GM12878 (cell line): Measurements from ENCODE around the gene ALDH1A2. TPM values are rescaled to one million over a fixed set of nuclear protein-coding genes. Genes with fewer than 3 reads are reported as not detected.

Source experiments
- ATAC-seq: fragments of 200-7000 bp; cut with Tn5 transposase; 3 replicates; pipeline ENCODE4 v1.9.1; 2020; ENCODE audit warnings: mild to moderate bottlenecking, moderate library complexity
- BruUV-seq: library from RNA; stranded (reverse); fragments of 400-500 nt; replicated peaks from 2 replicates; lab custom pipeline; 2021; lab: Mats Ljungman, UMichigan
- CTCF ChIA-PET: fragments of 300-600 bp; sonication (Branson Sonifier 250); formaldehyde crosslinking; extraction: SDS; loops from one replicate; lab custom pipeline; 2021; ENCODE audit warnings: inconsistent platforms; lab: Yijun Ruan, JAX
- POLR2A ChIA-PET: fragments of 350-600 bp; formaldehyde crosslinking; extraction: SDS; loops from one replicate; lab custom pipeline; 2021; ENCODE audit warnings: inconsistent platforms; lab: Charles Lee
- RAD21 ChIA-PET: fragments of 300-600 bp; sonication (Branson Sonifier 250); formaldehyde crosslinking; loops from one replicate; lab custom pipeline; 2023; ENCODE audit warnings: antibody characterized with exemption; ENCODE audit not compliant: unreplicated experiment; lab: Charles Lee
- SMC1A ChIA-PET: fragments of 300-600 bp; sonication (Branson Sonifier 250); formaldehyde crosslinking; loops from one replicate; lab custom pipeline; 2023; ENCODE audit not compliant: unreplicated experiment, uncharacterized antibody; lab: Charles Lee
- DNase-seq: peaks from one replicate; pipeline ENCODE4 v3.0.0-alpha.2; 2011; ENCODE audit warnings: low read depth, low spot score
- FAIRE-seq: peaks from 3 replicates; lab custom pipeline; 2011; peaks lifted over from hg19 to GRCh38; lab: Jason Lieb, UNC
- H2AFZ ChIP-seq: 2 replicates; pipeline ENCODE4 v1.6.0; 2011; ENCODE audit warnings: low read depth, low read length, control low read depth; ENCODE audit not compliant: control insufficient read depth
- H3K27ac ChIP-seq: 2 replicates; pipeline ENCODE4 v1.5.1; 2011; ENCODE audit warnings: control low read depth; ENCODE audit not compliant: control insufficient read depth, insufficient read depth
- H3K27me3 ChIP-seq, 2 experiments: replicated peaks in 1 of 2; 2 replicates each; pipeline versions ENCODE4 v1.6.0 to v1.6.1; 2011; ENCODE audit warnings: low read length in 1 of 2; ENCODE audit not compliant: control insufficient read depth in 2 of 2, insufficient read depth in 2 of 2
- H3K36me3 ChIP-seq, 2 experiments: 2 replicates each; pipeline ENCODE4 v1.5.1; 2011; ENCODE audit warnings: low read length in 1 of 2; ENCODE audit not compliant: control insufficient read depth in 2 of 2, insufficient read depth in 2 of 2
- H3K4me1 ChIP-seq: 2 replicates; pipeline ENCODE4 v1.6.1; 2011; ENCODE audit warnings: mild to moderate bottlenecking, low read length, moderate library complexity, mixed read lengths; ENCODE audit not compliant: control insufficient read depth, insufficient read depth
- H3K4me2 ChIP-seq: 2 replicates; pipeline ENCODE4 v1.6.0; 2011; ENCODE audit warnings: control low read depth; ENCODE audit not compliant: control insufficient read depth, insufficient read depth
- H3K4me3 ChIP-seq: fragments of 200-600 bp; sonication (generic); 2 replicates; pipeline ENCODE4 v1.5.1; 2016
- H3K79me2 ChIP-seq: 2 replicates; pipeline ENCODE4 v1.6.0; 2011; ENCODE audit warnings: low read length; ENCODE audit not compliant: control insufficient read depth, insufficient read depth
- H3K9ac ChIP-seq: 2 replicates; pipeline ENCODE4 v1.8.0; 2011; ENCODE audit warnings: low read length, control low read depth, mixed read lengths; ENCODE audit not compliant: control insufficient read depth, insufficient read depth
- H3K9me3 ChIP-seq: replicated peaks from 3 replicates; pipeline ENCODE4 v1.5.1; 2011; ENCODE audit warnings: mild to moderate bottlenecking, low read length; ENCODE audit not compliant: control insufficient read depth, insufficient read depth
- H4K20me1 ChIP-seq: 2 replicates; pipeline ENCODE4 v1.6.0; 2011; ENCODE audit not compliant: control insufficient read depth, insufficient read depth
- BCLAF1 ChIP-seq: fragments of 450-650 bp; IDR thresholded peaks from 2 replicates; pipeline ENCODE4 v1.6.1; 2017; ENCODE audit warnings: antibody characterized with exemption, mild to moderate bottlenecking, moderate library complexity
- BMI1 ChIP-seq: fragments of 450-650 bp; IDR thresholded peaks from 2 replicates; pipeline ENCODE4 v1.6.1; 2016; ENCODE audit warnings: mild to moderate bottlenecking, moderate library complexity, borderline replicate concordance
- CHD1 ChIP-seq: IDR thresholded peaks from 2 replicates; pipeline ENCODE4 v1.6.1; 2012; ENCODE audit warnings: low read depth, low read length, improper control_type of control experiment
- EZH2 ChIP-seq: IDR thresholded peaks from 2 replicates; pipeline ENCODE4 v1.6.1; 2012; ENCODE audit warnings: low read depth, mild to moderate bottlenecking, control low read depth, inconsistent platforms, low read length, borderline replicate concordance; ENCODE audit not compliant: control insufficient read depth
- HDGF ChIP-seq: fragments of 450-650 bp; IDR thresholded peaks from 2 replicates; pipeline ENCODE4 v1.6.1; 2016; ENCODE audit warnings: antibody characterized with exemption
- JUNB ChIP-seq: IDR thresholded peaks from 2 replicates; pipeline ENCODE4 v1.6.1; 2016; ENCODE audit warnings: antibody characterized with exemption, mild to moderate bottlenecking
- NFXL1 ChIP-seq: fragments of 450-650 bp; IDR thresholded peaks from 2 replicates; pipeline ENCODE4 v1.6.1; 2017; ENCODE audit warnings: antibody characterized with exemption, mild to moderate bottlenecking, borderline replicate concordance
- NKRF ChIP-seq: fragments of 450-650 bp; conservative IDR thresholded peaks from 2 replicates; pipeline ENCODE4 v1.6.1; 2017; ENCODE audit warnings: mild to moderate bottlenecking, moderate library complexity
- PAX8 ChIP-seq: fragments of 450-650 bp; IDR thresholded peaks from 2 replicates; pipeline ENCODE4 v1.6.1; 2017; ENCODE audit warnings: mild to moderate bottlenecking, moderate library complexity
- PBX3 ChIP-seq: IDR thresholded peaks from 2 replicates; pipeline ENCODE4 v1.6.1; 2011; ENCODE audit warnings: mild to moderate bottlenecking, low read depth, low read length, moderate library complexity; ENCODE audit not compliant: insufficient replicate concordance
- PKNOX1 ChIP-seq: fragments of 450-650 bp; IDR thresholded peaks from 2 replicates; pipeline ENCODE4 v1.6.1; 2016; ENCODE audit warnings: mild to moderate bottlenecking
- SIN3A ChIP-seq: IDR thresholded peaks from 2 replicates; pipeline ENCODE4 v1.6.1; 2012; ENCODE audit warnings: low read depth, low read length, improper control_type of control experiment
- SMAD5 ChIP-seq: IDR thresholded peaks from 2 replicates; pipeline ENCODE4 v1.6.1; 2016; ENCODE audit warnings: antibody characterized with exemption, low read depth
- SMARCA5 ChIP-seq: fragments of 450-650 bp; IDR thresholded peaks from 2 replicates; pipeline ENCODE4 v1.6.1; 2017; ENCODE audit warnings: mild to moderate bottlenecking
- ZNF24 ChIP-seq: fragments of 450-650 bp; IDR thresholded peaks from 2 replicates; pipeline ENCODE4 v1.6.1; 2017; ENCODE audit warnings: antibody characterized with exemption, mild to moderate bottlenecking
- WGBS: methylation state at CpG from one replicate; pipeline ENCODE4 v1.1.6; 2016; ENCODE audit warnings: low lambda C conversion rate; ENCODE audit not compliant: insufficient replicate concordance, insufficient coverage; ENCODE audit errors: missing lambda C conversion rate; 5-methylcytosine and 5-hydroxymethylcytosine counted together
- in situ Hi-C: fragments of 300-500 bp; cut with MboI; formaldehyde crosslinking; loops from 9 replicates; pipeline ENCODE4 v1.14.3; 2018; ENCODE audit warnings: mixed read lengths
- intact Hi-C: fragments of 100-400 bp; cut with micrococcal nuclease; formaldehyde crosslinking; loops from one replicate; pipeline ENCODE4 v1.14.2; 2022; ENCODE audit not compliant: unreplicated experiment
- polyA plus RNA-seq, 11 experiments: library from polyadenylated mRNA; depleted of rRNA in 4 of 11; unstranded in 6 of 11; stranded (reverse) in 5 of 11; fragments of >200 nt; fragmentation: Nextera tagmentation in 4 of 11; fragmentation: Illumina TruSeq in 1 of 11; extraction: Ambion mirVana in 4 of 11; extraction: Trizol in 1 of 11; gene quantifications; 1 replicate in 1 of 11; 2 replicates in 10 of 11; pipeline versions ENCODE4 v1.2.1 to v1.2.3, GENCODE V29; 2011 to 2016; ENCODE audit warnings: inconsistent platforms in 2 of 11, missing spikeins in 2 of 11, low read depth in 1 of 11
- total RNA-seq, 4 experiments: library from RNA; depleted of rRNA in 3 of 4; stranded (reverse); fragments of >200 nt in 3 of 4; fragmentation: Illumina TruSeq in 1 of 4; extraction: Trizol in 1 of 4; gene quantifications; 2 replicates each; pipeline versions ENCODE4 v1.2.1 to v1.2.3, GENCODE V29; 2013 to 2021

ALDH1A2 gene
- total and polyA plus RNA-seq, 10 of the 15 experiments (the other 5 are each of a cell fraction or from before 2014, with no cell fraction given): 0.06 to 0.92 (median 0.18) TPM; not detected in 5

GRCh38 chr15:57903626-57904025 is 161.9 kb downstream of the ALDH1A2 start:
- CTCF ChIA-PET: interaction anchor here (0.6 kb wide), 1 partner anchor 1440 kb away, joined by 3 read pairs; no protein-coding TSS in a partner anchor
- SMC1A ChIA-PET: no interaction called here
- Histone ChIP-seq H3K79me2 (no peaks in the 10 kb centered on the region), H3K9me3 (no peaks in the 10 kb centered on the region), H3K9ac (no peak overlapping the region), H4K20me1 (no peaks in the 10 kb centered on the region), H3K36me3 (no peaks in the 10 kb centered on the region), H3K27me3 (no peaks in the 10 kb centered on the region; a peak in 1 of 4 replicates), H3K27ac (no peak overlapping the region), H3K4me1 (no peaks in the 10 kb centered on the region), H3K4me2 (no peak overlapping the region), H2AFZ (no peak overlapping the region), H3K4me3 (no peak overlapping the region)
- ATAC-seq: no peak
- intact Hi-C loops (no loop called here), in situ Hi-C loops (no loop called here)
- 0% methylated on average over 1 of the region's 1 CpG for WGBS
- FAIRE-seq: no peak
- BruUV-seq: no TSS peak
- DNase-seq: no peak
- POLR2A ChIA-PET: no interaction called here
- RAD21 ChIA-PET: no interaction called here
- no peak for TF ChIP-seq SIN3A
- no peak for TF ChIP-seq ZNF24
- no peak for TF ChIP-seq NFXL1
- no peak for TF ChIP-seq SMAD5
- no peak for TF ChIP-seq BCLAF1
- no peak for TF ChIP-seq HDGF
- no peak for TF ChIP-seq JUNB
- TF ChIP-seq EZH2: no peak
- TF ChIP-seq PKNOX1: no peak
- no peak for TF ChIP-seq CHD1
- no peak for TF ChIP-seq PAX8
- no peak for TF ChIP-seq NKRF
- no peak for TF ChIP-seq PBX3
- no peak for TF ChIP-seq SMARCA5
- TF ChIP-seq BMI1: no peak
